ENCODE data around the gene BRI3.

DNA sequence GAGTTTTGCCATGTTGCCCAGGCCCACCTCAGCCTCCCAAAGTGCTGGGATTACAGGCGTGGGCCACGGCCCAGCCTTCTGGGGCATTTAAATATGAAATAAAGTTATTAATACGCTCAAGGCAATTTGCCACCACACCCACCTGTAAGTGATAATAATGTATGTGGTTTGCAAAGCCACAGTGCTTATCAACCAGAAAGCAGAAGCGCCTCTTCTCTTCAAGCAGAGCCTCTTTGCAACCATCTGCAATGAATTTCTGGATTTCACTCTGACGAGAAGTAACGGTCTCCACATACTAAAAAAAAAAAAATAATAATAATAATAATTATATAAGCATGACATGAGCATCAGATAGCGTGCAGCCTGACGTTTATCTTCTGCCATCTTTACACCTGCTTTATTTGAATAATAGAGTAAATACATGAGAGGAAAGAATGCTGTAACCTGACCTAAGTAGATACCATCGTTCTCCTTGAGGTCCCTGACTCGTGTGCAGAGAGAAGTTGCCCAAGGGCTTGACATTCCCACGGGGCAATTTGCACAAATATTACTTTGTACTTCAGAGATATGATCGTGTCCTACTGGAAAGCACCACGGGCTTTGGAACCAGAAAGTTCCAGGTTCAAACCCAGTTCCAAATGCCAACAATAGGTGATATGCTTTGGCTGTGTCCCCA lies 34.0 kb downstream of the BRI3 start:
- no peak for TF ChIP-seq CTCF (conservative IDR thresholded peaks at IDR 0.05 in 1 of 2, IDR thresholded peaks at IDR 0.05 in 1 of 2; ENCODE audit: low read depth in 1 of 2, low read length in 2 of 2)
- TF ChIP-seq EZH2 (IDR thresholded peaks at IDR 0.05; ENCODE audit: low read length, missing control alignments): no peak
